HUDEP-2 (cell line): ENCODE measurements around the gene HOXD11.

ENCODE experiments used
- DNase-seq, 76 experiments: peaks; one replicate each; lab custom pipeline; 2025; ENCODE audit not compliant: unreplicated experiment in 76 of 76; lab: John Stamatoyannopoulos, UW

The HOXD11 gene

DNA sequence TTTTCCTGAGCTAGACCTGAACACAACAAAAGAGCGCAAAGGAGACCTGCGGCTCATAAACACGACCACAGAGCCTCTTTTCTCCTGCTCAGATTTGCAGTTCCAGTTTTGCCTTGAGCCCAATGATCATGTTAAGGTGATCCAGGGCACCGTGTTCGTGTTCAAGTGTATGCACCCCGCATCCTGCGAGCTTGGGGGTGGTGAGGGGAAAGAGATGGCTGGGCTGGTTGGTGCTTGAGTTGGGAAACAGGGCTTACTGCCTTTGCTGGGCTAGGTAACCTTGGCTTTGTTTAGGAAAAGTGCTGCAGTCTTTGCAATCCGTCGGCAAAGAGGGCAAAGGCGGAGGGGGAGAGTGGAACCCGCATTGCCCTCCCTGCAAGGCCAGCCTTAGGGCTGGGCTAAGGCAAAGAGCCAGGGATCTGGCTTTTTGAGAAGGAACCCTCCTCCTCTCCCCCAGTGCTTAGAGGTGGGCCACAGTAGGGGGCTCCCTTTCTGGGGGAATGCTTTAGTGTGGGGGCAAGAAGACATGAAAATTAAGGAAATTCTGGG, 10.8 kb downstream of the HOXD11 start:
- DNase-seq: no peak

DNA sequence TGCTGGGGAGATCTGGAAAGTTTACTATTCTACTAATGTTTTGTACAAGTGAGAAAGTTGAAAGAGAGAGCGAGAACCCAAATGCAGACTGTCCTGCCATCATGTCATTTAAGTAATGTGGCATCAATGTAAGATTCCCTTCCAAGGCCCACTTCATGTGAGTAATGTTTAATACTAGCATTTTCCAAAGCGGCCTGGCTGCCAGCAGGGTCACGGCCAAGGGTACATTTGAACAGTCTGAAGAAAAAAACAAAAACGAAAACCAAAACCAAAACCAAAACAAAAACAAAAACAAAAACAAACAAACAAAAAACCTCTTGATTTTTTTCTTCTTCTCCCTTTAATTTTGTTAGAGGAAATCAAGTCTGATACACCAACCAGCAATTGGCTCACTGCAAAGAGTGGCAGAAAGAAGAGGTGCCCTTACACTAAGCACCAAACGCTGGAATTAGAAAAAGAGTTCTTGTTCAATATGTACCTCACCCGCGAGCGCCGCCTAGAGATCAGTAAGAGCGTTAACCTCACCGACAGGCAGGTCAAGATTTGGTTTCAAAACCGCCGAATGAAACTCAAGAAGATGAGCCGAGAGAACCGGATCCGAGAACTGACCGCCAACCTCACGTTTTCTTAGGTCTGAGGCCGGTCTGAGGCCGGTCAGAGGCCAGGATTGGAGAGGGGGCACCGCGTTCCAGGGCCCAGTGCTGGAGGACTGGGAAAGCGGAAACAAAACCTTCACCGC, 11.7 kb downstream of the HOXD11 start:
- DNase-seq: peak in 26 of 76 experiments; percentile 4 to 34 (median 16)

DNA sequence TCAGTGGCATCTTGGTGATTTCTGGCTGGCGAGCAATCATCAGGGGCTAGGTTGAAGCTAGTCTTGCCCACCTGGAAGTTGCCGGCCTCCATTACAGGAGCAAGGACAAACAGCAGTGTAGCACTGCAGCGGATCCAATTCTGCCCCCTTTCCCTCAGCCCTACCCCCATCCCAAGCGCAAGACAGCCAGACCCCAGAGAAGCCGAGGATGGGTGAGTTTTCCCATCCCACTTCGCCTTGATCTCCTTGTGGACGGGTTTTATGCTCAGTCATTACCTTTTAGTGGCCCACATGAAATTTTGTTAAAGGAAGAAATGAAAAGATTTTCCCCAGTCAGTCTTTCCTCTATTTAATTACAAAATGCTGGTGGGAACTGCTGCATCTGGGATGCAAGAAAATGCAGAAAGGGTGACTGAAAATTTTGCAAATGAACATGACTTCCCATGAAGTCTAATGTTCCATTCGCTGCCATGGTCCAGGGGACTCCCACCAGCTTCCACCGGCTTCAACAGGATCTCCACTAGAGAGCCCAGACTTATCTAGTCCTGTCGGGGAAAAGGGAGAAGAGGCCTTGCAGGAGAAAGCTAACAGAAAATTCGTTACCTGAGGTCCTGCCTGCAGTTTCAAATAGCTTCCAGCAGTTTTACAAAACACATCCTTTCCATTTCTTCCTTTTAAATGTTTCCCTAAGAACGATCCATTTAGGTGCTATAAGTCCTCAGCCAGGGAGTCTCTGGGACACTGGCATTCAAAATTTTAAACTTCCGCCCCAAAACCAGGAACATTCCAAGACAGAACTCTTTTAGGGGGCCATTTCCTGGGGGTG, 13.5 kb downstream of the HOXD11 start:
- no peak for DNase-seq

GRCh38 chr2:176121190-176122051, 14.3 kb downstream of the HOXD11 start:
- DNase-seq: no peak

- DNase-seq: no peak
These were observed 15.1 kb downstream of the HOXD11 start for GRCh38 chr2:176122052-176122682.

DNA sequence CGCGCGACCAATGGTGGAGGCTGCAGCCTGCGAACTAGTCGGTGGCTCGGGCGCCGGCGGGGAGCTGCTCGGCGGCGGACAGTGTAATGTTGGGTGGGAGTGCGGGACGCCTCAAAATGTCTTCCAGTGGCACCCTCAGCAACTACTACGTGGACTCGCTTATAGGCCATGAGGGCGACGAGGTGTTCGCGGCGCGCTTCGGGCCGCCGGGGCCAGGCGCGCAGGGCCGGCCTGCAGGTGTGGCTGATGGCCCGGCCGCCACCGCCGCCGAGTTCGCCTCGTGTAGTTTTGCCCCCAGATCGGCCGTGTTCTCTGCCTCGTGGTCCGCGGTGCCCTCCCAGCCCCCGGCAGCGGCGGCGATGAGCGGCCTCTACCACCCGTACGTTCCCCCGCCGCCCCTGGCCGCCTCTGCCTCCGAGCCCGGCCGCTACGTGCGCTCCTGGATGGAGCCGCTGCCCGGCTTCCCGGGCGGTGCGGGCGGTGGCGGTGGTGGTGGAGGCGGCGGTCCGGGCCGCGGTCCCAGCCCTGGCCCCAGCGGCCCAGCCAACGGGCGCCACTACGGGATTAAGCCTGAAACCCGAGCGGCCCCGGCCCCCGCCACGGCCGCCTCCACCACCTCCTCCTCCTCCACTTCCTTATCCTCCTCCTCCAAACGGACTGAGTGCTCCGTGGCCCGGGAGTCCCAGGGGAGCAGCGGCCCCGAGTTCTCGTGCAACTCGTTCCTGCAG, 15.8 kb downstream of the HOXD11 start, which contains the start of gene HOXD9:
Gene HOXD9 (plus strand): TSS at position 37 of the 728 bp plus-strand sequence. CDS start 50 bp downstream, at position 87.
- DNase-seq: no peak

GRCh38 chr2:176123411-176124109, 16.5 kb downstream of the HOXD11 start:
- DNase-seq: no peak

- no peak for DNase-seq
These were observed 17.2 kb downstream of the HOXD11 start for GRCh38 chr2:176124110-176124946.

DNA sequence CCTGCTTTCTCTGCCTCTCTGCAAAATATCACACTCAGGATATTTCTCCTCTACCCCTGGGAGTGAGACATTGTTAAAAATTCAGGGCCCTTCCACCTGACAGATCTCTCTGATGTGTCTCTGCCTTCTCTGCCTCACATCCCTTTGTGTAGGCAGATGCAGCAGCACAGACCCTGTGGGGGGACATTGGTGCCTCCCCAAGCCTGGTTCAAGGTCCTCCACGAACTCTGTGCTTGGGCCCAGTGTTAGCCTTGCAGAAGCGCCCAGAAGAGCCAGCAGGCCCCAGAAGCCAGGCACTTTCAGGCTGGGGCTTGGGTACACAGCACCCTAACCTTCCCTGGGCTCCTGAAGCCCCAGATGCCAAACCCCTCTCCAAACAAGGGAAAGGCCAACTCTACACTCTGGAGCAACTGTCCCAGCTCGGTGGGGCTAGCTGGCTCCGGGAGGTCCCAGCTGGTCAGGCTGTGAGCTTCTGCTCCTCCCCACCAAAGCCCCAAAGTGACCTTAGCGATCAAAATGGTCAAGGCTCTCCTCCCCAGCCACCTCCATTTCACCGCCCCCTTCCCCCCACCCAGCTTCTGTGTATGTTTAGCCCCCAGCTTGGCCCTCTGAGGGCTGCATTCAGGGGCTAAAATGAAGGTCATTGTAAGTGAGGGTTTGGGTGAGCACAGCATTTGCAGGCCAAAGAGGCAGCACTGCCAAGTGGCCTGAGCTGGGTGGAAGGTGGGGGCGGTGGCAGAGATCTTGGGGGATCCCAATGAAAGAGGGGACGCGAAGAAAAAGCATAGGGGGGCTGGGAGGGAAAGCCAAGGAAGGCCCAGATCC, 18.1 kb downstream of the HOXD11 start:
- DNase-seq: no peak

DNA sequence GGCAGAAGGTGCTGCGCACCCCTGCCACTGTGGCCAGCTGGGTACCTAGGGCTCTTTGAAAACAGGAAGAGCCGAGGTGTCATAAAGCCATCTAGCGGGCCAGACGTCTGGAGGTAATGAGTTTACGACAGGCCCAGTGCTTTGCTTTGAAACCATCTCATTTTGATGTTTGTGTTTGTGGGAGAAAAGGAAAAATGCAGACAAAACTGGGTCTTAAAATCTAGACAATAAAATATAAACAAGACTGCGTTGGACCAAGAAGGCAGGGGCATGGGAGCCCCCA, 18.6 kb downstream of the HOXD11 start:
- DNase-seq: no peak

DNA sequence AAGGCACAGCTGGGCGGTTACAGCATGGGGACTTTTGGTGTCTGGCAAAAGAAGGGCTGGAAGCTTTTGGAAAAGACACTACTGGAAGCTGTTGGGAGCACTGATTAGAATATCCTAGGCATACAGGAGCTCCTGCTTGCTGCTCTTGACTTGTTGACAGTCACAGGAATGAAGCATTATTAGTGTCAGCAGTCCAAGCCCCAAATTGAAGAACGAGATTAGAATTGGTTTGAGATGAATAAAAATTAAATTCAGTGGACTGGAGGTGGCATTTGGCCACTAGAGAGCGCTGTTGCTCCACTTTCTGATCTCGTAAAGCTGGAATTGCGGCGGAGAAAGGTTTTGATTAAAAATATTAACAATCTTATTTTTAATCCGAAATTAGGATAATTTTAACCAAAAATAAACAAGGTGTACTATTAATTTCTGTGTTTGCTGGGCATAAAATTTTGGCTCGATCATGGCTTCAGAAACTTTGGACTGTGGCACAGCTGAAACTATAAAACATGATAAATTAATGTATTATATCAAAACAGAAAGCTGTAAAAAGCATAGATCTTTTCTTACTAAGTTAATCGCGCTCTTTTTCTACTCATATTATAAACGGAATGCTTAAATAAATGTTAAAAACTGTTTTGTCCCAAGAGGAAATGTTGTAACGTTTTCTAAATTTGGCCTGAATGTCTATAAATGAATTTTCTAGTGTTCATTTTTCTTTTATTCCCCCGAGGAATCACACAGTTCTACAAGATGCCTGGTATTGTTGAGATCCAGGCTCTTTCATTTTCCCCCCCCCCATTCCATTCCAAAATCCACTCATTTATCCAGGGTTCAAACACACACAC, 20.1 kb downstream of the HOXD11 start:
- peak in 42 of 76 experiments; percentile 7 to 61 (median 29) for DNase-seq

DNA sequence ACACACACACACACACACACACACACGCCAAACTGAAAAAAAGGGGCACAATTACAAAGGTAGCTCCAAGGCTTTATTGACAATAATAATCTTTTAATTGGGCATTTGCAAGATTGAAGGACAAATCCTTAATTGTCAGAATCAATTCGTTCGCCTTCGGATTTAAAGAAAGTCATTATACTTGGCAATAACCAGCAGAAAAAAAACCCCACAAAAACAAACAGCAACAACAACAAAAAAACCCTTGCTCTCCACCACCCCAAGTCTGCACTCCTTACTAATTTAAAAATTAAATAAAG, 20.6 kb downstream of the HOXD11 start:
- DNase-seq: no peak

DNA sequence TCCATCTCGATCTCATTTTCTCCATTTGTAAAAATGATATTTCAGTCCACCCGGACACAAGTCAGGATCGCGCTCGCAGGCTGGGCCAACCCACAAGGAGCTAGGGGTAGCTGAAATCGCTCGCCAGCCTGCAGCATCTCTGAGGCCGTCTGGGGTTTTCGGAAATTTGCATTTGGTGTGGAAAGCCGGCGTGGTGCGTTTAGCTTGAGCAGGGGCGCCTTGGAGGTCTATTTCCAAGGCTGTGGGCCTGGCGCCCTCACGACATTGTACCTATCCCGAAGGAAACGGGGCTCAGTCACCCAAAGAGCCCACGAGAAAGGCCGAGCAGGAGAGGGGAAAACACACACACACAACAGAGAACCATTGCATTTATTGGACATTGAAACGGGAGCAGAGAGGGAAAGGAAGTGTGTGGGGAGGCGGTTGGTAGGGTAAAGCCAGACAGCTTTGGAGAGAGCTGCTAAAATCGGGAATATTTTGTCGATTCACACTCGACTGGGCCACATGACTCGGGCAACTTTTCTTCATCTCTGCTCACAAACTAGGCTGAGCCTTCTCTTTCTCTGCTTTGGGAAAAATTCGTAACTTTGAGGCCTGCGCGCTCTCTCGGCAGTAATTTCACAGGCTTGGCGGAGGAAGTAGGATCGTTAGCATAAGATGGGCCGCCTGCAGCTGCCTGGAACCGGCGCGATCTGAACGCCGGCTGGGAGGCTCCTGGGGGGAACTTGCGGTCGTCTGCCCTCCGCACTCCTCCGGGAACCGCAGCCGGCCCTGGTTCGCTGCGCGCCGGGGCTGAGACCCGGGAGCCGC, 21.3 kb downstream of the HOXD11 start:
- no peak for DNase-seq

- peak in 9 of 76 experiments; percentile 6 to 32 (median 19) for DNase-seq
These were observed 22.1 kb downstream of the HOXD11 start, which contains the start of gene HOXD8 for GRCh38 chr2:176128982-176129796. TSS of gene HOXD8 (plus strand) at chr2:176129705. CDS start at chr2:176130367, 662 bp downstream.

GRCh38 chr2:176129813-176130146, 22.7 kb downstream of the HOXD11 start:
- peak in 1 of 76 experiments; percentile 19 for DNase-seq
